Karpas-422 (cell line): Measurements from ENCODE around the gene FAM234A. TPM values are rescaled to one million over a fixed set of nuclear protein-coding genes. Genes with fewer than 3 reads are reported as not detected.

Experiments used
- DNase-seq: peaks from one replicate; pipeline ENCODE4 v3.0.0-alpha.2; 2015
- H2AFZ ChIP-seq: fragments of 200-600 bp; sonication (generic); 2 replicates; pipeline ENCODE4 v1.6.1; 2014; ENCODE audit warnings: antibody characterized with exemption, low read length, mixed read lengths
- H3K27ac ChIP-seq: fragments of 200-600 bp; sonication (generic); 2 replicates; pipeline ENCODE4 v1.5.1; 2014; ENCODE audit warnings: mild to moderate bottlenecking, low read length, moderate library complexity
- H3K27me3 ChIP-seq: fragments of 200-600 bp; sonication (generic); 2 replicates; pipeline ENCODE4 v1.6.1; 2014; ENCODE audit warnings: low read length, mixed read lengths
- H3K36me3 ChIP-seq: fragments of 200-600 bp; sonication (generic); 2 replicates; pipeline ENCODE4 v1.6.1; 2014; ENCODE audit warnings: low read length, mixed read lengths; ENCODE audit not compliant: insufficient read depth
- H3K4me1 ChIP-seq: fragments of 200-600 bp; sonication (generic); 2 replicates; pipeline ENCODE4 v1.6.1; 2014; ENCODE audit warnings: mild to moderate bottlenecking, low read length, mixed read lengths
- H3K4me2 ChIP-seq: fragments of 200-600 bp; sonication (generic); 2 replicates; pipeline ENCODE4 v1.6.1; 2014; ENCODE audit warnings: low read length, low read depth, mild to moderate bottlenecking; ENCODE audit not compliant: poor library complexity, severe bottlenecking
- H3K4me3 ChIP-seq: fragments of 200-600 bp; sonication (generic); 2 replicates; pipeline ENCODE4 v1.5.1; 2014; ENCODE audit warnings: mild to moderate bottlenecking, antibody characterized with exemption, low read length, mixed read lengths
- H3K79me2 ChIP-seq: fragments of 200-600 bp; sonication (generic); 2 replicates; pipeline ENCODE4 v1.6.1; 2014; ENCODE audit warnings: mild to moderate bottlenecking, low read length, mixed read lengths
- H3K9ac ChIP-seq: fragments of 200-600 bp; sonication (generic); 2 replicates; pipeline ENCODE4 v1.6.0; 2014; ENCODE audit warnings: low read length
- H3K9me2 ChIP-seq: fragments of 200-600 bp; sonication (generic), shearing (Covaris generic); replicated peaks from 2 replicates; pipeline ENCODE4 v1.6.0; 2014; ENCODE audit warnings: mild to moderate bottlenecking, low read length, moderate library complexity; ENCODE audit not compliant: insufficient read depth
- H3K9me3 ChIP-seq: fragments of 300-700, 200-600 bp; sonication (generic); 2 replicates; pipeline ENCODE4 v1.6.1; 2014; ENCODE audit warnings: low read length, mixed read lengths
- H4K20me1 ChIP-seq: fragments of 200-600 bp; sonication (generic); 2 replicates; pipeline ENCODE4 v1.6.1; 2014; ENCODE audit warnings: mild to moderate bottlenecking, antibody characterized with exemption, low read length, low read depth; ENCODE audit not compliant: insufficient read depth
- total RNA-seq: library from RNA; depleted of rRNA; stranded (reverse); fragments of >200 nt; shearing (Covaris generic); gene quantifications from 2 replicates; pipeline ENCODE4 v1.2.3, GENCODE V29; 2014; ENCODE audit warnings: low replicate concordance

The FAM234A gene
- total RNA-seq, 1 experiment from 2014 or later: 12.2 TPM

GRCh38 chr16:278863-279366 is 44.3 kb downstream of the FAM234A start:
- no peak overlapping the region for H3K9ac ChIP-seq
- DNase-seq: peak; percentile 75
- H3K4me1 ChIP-seq: no peaks in the 10 kb centered on the region
- H3K27me3 ChIP-seq: no peaks in the 10 kb centered on the region
- no peaks in the 10 kb centered on the region for H3K79me2 ChIP-seq
- H2AFZ ChIP-seq: no peak overlapping the region
- H3K9me3 ChIP-seq: no peaks in the 10 kb centered on the region
- H3K4me3 ChIP-seq: no peak overlapping the region
- H3K27ac ChIP-seq: no peak overlapping the region
- H3K36me3 ChIP-seq: no peaks in the 10 kb centered on the region
- H3K4me2 ChIP-seq: no peak overlapping the region
- H4K20me1 ChIP-seq: no peaks in the 10 kb centered on the region
- H3K9me2 ChIP-seq: no peaks in the 10 kb centered on the region

- no peak overlapping the region for H2AFZ ChIP-seq
- H3K4me3 ChIP-seq: no peak overlapping the region
- H3K36me3 ChIP-seq: no peaks in the 10 kb centered on the region
- no peaks in the 10 kb centered on the region for H3K27me3 ChIP-seq
- DNase-seq: no peak
- H3K27ac ChIP-seq: no peak overlapping the region
- no peaks in the 10 kb centered on the region for H3K79me2 ChIP-seq
- no peaks in the 10 kb centered on the region for H3K9me3 ChIP-seq
- no peaks in the 10 kb centered on the region for H3K9me2 ChIP-seq
- no peak overlapping the region for H3K4me2 ChIP-seq
- H4K20me1 ChIP-seq: no peaks in the 10 kb centered on the region
- no peaks in the 10 kb centered on the region for H3K4me1 ChIP-seq
- H3K9ac ChIP-seq: no peak overlapping the region
These were observed 44.9 kb downstream of the FAM234A start for GRCh38 chr16:279531-279930.

- Histone ChIP-seq H3K27ac (no peak overlapping the region), H3K9me3 (no peaks in the 10 kb centered on the region), H4K20me1 (no peaks in the 10 kb centered on the region), H3K9me2 (no peaks in the 10 kb centered on the region), H3K9ac (no peak overlapping the region), H3K4me1 (no peaks in the 10 kb centered on the region), H2AFZ (no peak overlapping the region), H3K79me2 (no peaks in the 10 kb centered on the region), H3K36me3 (no peaks in the 10 kb centered on the region), H3K4me2 (no peak overlapping the region), H3K4me3 (no peak overlapping the region), H3K27me3 (no peaks in the 10 kb centered on the region)
- no peak for DNase-seq
These were observed 45.4 kb downstream of the FAM234A start for GRCh38 chr16:280005-280460.

GRCh38 chr16:280552-280951 is 45.9 kb downstream of the FAM234A start, which contains the start of gene ARHGDIG:
Gene ARHGDIG, plus strand, starts transcription at chr16:280591. Its CDS starts 90 bp downstream, at chr16:280681.
- no peak for DNase-seq
- Histone ChIP-seq H3K79me2 (no peaks in the 10 kb centered on the region), H3K36me3 (no peaks in the 10 kb centered on the region), H3K27me3 (no peaks in the 10 kb centered on the region), H3K9ac (no peak within 1 kb of the TSS), H3K4me3 (no peak within 1 kb of the TSS), H4K20me1 (no peaks in the 10 kb centered on the region), H3K27ac (no peak within 1 kb of the TSS), H3K9me3 (no peaks in the 10 kb centered on the region), H3K9me2 (no peaks in the 10 kb centered on the region), H3K4me1 (no peaks in the 10 kb centered on the region), H2AFZ (no peak within 1 kb of the TSS), H3K4me2 (no peak within 1 kb of the TSS)

- no peaks in the 10 kb centered on the region for H3K36me3 ChIP-seq
- H3K9me2 ChIP-seq: no peaks in the 10 kb centered on the region
- no peak overlapping the region for H3K4me2 ChIP-seq
- H3K9me3 ChIP-seq: no peaks in the 10 kb centered on the region
- no peak overlapping the region for H3K9ac ChIP-seq
- DNase-seq: no peak
- H4K20me1 ChIP-seq: no peaks in the 10 kb centered on the region
- H2AFZ ChIP-seq: no peak overlapping the region
- H3K4me1 ChIP-seq: no peaks in the 10 kb centered on the region
- no peak overlapping the region for H3K27ac ChIP-seq
- H3K79me2 ChIP-seq: no peaks in the 10 kb centered on the region
- no peak overlapping the region for H3K4me3 ChIP-seq
- no peaks in the 10 kb centered on the region for H3K27me3 ChIP-seq
These were observed 46.5 kb downstream of the FAM234A start for GRCh38 chr16:280991-281659.

- DNase-seq: no peak
- no peak overlapping the region for H3K27ac ChIP-seq
- H3K4me2 ChIP-seq: no peak overlapping the region
- no peaks in the 10 kb centered on the region for H4K20me1 ChIP-seq
- H3K79me2 ChIP-seq: no peaks in the 10 kb centered on the region
- no peak overlapping the region for H3K9ac ChIP-seq
- H3K4me3 ChIP-seq: no peak overlapping the region
- no peaks in the 10 kb centered on the region for H3K9me2 ChIP-seq
- H2AFZ ChIP-seq: no peak overlapping the region
- no peaks in the 10 kb centered on the region for H3K9me3 ChIP-seq
- no peaks in the 10 kb centered on the region for H3K27me3 ChIP-seq
- no peaks in the 10 kb centered on the region for H3K36me3 ChIP-seq
- H3K4me1 ChIP-seq: no peaks in the 10 kb centered on the region
These were observed 47.1 kb downstream of the FAM234A start for GRCh38 chr16:281660-282255.

- Histone ChIP-seq H3K4me3 (no peak overlapping the region), H3K27ac (no peak overlapping the region), H4K20me1 (no peaks in the 10 kb centered on the region), H3K4me1 (no peaks in the 10 kb centered on the region), H3K9ac (no peak overlapping the region), H3K79me2 (no peaks in the 10 kb centered on the region), H3K27me3 (no peaks in the 10 kb centered on the region), H3K4me2 (no peak overlapping the region), H3K9me2 (no peaks in the 10 kb centered on the region), H3K36me3 (no peaks in the 10 kb centered on the region), H3K9me3 (no peaks in the 10 kb centered on the region), H2AFZ (no peak overlapping the region)
- no peak for DNase-seq
These were observed 47.9 kb downstream of the FAM234A start for GRCh38 chr16:282491-282890.

GRCh38 chr16:283033-283805 is 48.6 kb downstream of the FAM234A start, which contains the start of gene PDIA2:
Gene PDIA2, plus strand, starts transcription at chr16:283164. Its CDS starts 6 bp downstream, at chr16:283170.
- H3K4me3 ChIP-seq: no peak within 1 kb of the TSS
- no peak within 1 kb of the TSS for H3K4me2 ChIP-seq
- H4K20me1 ChIP-seq: no peaks in the 10 kb centered on the region
- H3K9ac ChIP-seq: no peak within 1 kb of the TSS
- H2AFZ ChIP-seq: no peak within 1 kb of the TSS
- no peaks in the 10 kb centered on the region for H3K9me2 ChIP-seq
- H3K36me3 ChIP-seq: no peaks in the 10 kb centered on the region
- no peaks in the 10 kb centered on the region for H3K27me3 ChIP-seq
- no peaks in the 10 kb centered on the region for H3K4me1 ChIP-seq
- DNase-seq: no peak
- no peak within 1 kb of the TSS for H3K27ac ChIP-seq
- no peaks in the 10 kb centered on the region for H3K79me2 ChIP-seq
- no peaks in the 10 kb centered on the region for H3K9me3 ChIP-seq
